HG02623 (cell line): Measurements from ENCODE around the gene MDN1.

Experiments
- ATAC-seq: cut with Tn5 transposase; IDR thresholded peaks from one replicate; pipeline ENCODE4 v1.9.1; 2021; ENCODE audit warnings: moderate library complexity; ENCODE audit not compliant: unreplicated experiment

MDN1 gene

DNA sequence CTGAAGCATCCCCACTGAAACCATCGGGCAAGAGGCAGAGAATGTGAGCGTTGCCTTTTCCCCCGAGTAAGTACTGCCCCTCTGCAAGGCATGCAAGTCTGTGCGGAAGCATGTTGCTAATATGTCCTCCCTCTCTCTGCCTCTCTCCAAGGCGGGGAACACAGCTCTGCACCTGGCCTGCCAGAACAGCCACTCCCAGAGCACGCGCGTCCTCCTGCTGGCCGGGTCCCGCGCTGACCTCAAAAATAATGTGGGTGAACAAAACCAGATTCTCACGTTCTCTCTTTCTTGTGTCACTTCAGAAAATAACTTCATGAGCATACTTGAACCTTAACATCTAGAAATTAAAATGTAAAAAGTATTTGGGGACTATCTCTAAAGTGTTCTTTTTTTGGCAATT is 207.5 kb downstream of the MDN1 start:
- ATAC-seq, result no peak

DNA sequence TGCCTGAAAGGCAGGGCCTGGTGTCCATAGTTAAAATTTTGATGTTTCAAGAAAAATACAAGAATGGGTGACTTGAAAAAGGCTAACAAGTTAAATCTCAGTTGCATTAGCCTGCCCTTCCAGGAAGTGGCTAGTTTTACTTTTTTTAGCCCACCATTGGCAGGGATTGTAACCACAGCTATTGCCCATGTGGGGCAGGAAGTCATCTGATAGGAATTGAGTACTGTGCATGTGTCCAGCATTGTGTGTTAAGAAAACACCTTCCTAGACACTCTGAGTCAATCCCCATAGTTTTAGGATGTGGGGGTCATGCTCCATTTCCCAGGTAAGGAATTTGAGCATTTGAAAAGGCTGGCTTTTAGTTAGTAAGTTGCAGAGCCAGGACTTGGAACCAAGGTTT is 207.9 kb downstream of the MDN1 start:
- no peak for ATAC-seq

DNA sequence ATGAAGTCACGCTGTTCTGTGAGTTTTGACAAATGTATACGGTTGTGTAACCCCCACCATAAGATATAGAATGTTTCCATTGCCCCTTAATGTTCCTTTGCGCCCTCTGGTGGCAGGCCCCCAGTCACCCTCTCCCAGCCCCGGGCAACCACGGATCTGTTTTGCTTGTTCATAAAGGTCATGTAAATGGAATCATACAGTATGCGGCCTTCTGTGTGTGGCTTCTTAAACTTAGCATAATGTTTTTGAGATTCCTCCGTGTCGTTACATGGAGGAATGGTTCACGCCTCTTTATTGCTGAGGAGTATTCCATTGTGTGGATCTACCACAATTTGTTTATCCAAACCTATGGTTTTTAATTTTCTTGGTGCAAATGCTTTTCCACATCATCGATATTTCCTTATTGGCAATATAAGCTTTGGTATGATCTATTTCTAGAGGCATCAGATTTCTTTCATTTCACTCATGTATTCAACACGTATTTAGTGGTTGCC is 209.4 kb downstream of the MDN1 start:
- ATAC-seq, result no peak

GRCh38 chr6:89605861-89606260 is 213.7 kb downstream of the MDN1 start:
- no peak for ATAC-seq

DNA sequence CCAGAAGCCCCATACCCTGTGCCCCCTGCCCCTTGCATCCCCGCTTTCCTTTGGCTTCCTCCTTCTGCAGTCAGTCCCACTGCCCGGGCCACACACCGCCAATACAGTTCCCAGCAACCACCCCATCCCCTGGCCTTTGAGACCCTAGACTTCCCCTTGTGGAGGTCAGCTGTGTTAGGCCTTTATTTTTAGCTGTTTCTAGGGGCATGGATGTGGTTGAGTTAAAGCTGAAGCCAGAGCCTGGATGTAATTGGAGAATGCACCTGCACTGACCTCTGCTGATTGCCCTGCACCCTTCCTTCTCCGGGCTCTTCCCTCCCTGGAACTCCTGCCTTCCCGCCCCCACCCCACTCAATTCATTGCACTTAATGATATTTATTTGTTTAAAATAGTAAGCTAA is 214.9 kb downstream of the MDN1 start:
- ATAC-seq, result no peak

- ATAC-seq, result no peak
Observed at GRCh38 chr6:89602166-89602565, 217.4 kb downstream of the MDN1 start.

- no peak for ATAC-seq
Observed at GRCh38 chr6:89599727-89600126, 219.9 kb downstream of the MDN1 start.

- ATAC-seq, result no peak
Observed at GRCh38 chr6:89597988-89598387, 221.6 kb downstream of the MDN1 start.

GRCh38 chr6:89597372-89597771 is 222.2 kb downstream of the MDN1 start:
- ATAC-seq, result no peak

DNA sequence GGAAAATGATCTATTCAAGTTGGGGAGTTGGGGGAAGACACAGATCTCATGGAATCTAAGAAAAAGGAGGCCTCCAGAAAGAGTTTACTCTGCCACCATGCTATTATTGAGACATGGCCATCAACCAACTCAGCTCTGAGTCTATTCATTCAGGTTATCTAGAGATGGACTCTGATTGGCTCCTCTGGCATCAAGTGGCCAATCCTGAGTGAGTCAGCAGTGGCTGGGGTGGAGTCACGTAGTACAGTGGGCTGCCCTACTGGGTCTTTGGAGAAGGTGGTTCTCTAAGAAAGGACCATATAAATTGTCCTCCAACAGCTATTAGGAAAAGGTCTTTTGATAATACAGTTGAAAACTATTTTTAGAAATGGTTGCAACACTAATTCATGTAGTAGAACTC is 223.1 kb downstream of the MDN1 start:
- ATAC-seq, result no peak

GRCh38 chr6:89596056-89596455 is 223.5 kb downstream of the MDN1 start:
- peak; percentile 95 for ATAC-seq
